ENCODE measurements around the gene NBPF15. TPM values are rescaled to one million over a fixed set of nuclear protein-coding genes. Genes with fewer than 3 reads are reported as not detected.
"Not testable (repeated sequence)": the region's sequence is repeated elsewhere in the genome, so short reads cannot be mapped to it uniquely, and the experiment has no call there.

NBPF15 gene
- total RNA-seq, 1 donor from 2014 or later: 39.1 TPM

DNA sequence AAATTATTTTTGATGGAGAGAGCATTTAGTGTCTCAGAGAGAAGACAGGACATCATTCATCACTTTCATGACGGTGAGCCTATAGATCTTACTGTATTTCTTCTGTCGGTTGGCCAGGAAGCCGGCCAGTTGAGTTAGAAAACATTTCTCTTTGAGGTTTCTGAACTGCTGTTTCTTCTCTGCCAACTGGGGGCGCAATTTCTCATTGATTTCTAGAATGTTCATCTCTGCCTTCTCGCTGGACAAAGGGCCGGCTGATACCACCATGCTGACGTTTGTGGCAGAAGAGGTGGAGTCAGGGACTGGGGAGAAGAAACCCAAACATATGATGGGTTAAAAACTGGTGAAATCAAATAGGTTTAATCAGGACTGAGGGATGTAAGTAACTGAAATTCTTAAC lies 21.7 kb downstream of the NBPF15 start:
- peak; percentile 14 for DNase-seq
- not testable (repeated sequence) for H3K27ac Mint-ChIP-seq (ENCODE audit: unreplicated experiment); H3K27me3 Mint-ChIP-seq (ENCODE audit: unreplicated experiment); H3K9me3 Mint-ChIP-seq (ENCODE audit: unreplicated experiment); H3K4me1 Mint-ChIP-seq (ENCODE audit: low read depth, unreplicated experiment); H3K4me3 Mint-ChIP-seq (ENCODE audit: unreplicated experiment); H3K36me3 Mint-ChIP-seq (ENCODE audit: unreplicated experiment)

DNA sequence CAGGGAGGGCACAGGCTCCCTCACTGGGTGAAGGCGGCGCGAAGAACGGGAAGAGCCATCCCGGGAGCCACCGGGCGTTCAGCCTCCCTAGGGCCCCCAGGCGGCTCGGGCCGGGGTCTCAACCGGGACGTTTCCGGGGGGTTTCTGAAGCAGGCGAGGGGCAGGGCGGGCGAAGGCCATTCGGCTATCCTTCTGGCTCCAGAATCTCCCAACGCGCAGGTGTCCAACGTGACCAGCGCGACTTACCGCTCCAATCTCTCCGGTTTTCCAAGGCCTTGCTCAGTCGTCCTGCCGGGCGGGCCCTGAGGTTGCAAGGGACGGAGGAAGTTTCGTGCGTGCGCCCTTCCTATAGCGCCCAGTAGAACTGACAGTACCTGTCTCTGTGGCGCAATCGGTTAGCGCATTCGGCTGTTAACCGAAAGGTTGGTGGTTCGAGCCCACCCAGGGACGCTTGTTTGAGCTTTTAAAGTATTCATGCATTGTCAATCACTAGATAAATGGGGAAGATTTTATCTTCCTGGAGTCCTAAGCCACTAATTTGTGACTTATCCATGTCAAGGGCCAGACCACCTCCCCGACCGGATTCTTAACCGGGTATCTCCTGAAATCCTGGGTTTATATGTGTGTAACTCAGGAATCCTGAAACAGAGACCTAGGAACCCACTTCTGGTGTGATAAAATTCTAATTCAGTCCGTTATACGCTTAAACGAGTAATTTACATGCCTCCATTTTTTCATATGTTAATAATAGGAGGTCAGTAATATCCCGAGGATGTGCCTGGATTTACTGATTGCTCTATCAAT lies 42.4 kb downstream of the NBPF15 start:
- not testable (repeated sequence) for H3K4me1 Mint-ChIP-seq (ENCODE audit: low read depth, unreplicated experiment); H3K36me3 Mint-ChIP-seq (ENCODE audit: unreplicated experiment); H3K9me3 Mint-ChIP-seq (ENCODE audit: unreplicated experiment); H3K27me3 Mint-ChIP-seq (ENCODE audit: unreplicated experiment)
- Mint-ChIP-seq H3K4me3 (ENCODE audit: unreplicated experiment) (peak overlapping the region; percentile 88), H3K27ac (ENCODE audit: unreplicated experiment) (peak overlapping the region; percentile 83)
- DNase-seq: peak; percentile 52

DNA sequence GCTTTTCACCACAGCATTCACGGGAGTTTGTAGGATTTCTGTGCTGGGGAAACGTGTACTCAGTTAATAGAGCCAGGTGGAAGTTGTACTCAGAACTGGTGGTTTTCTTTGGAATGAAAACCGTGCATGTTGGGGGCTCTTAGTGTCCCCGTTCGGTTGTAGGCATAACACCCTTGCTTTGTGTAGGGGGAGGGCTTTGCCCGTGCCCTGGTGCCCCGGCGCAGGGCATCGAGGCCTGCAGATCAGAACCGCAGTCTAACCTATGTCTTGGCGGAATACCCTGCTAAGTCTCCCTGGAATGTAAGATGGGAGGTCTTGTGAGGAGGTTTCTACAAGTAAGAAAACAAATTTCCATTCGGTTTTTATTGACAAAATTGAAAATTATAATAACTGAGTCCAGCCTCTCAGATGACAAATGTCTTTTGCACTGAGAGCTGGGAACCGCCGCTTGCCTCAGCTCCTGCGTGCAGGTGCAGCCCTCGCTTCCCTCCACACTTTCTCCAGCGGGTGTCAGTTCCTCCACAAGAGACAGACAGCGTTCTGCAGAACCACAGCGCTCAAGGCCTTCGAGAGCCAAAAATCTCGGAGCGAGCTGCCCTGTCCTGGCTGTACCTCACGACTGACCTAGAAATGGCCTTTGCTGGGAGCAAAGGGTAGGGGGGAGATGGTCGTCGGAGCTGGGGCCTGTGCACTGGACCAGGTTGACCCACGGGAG lies 47.9 kb downstream of the NBPF15 start:
- H3K27me3 Mint-ChIP-seq (ENCODE audit: unreplicated experiment); H3K36me3 Mint-ChIP-seq (ENCODE audit: unreplicated experiment); DNase-seq; H3K4me1 Mint-ChIP-seq (ENCODE audit: low read depth, unreplicated experiment): not testable (repeated sequence)
- H3K27ac Mint-ChIP-seq (ENCODE audit: unreplicated experiment): peak overlapping the region; percentile 96
- H3K4me3 Mint-ChIP-seq (ENCODE audit: unreplicated experiment): peak overlapping the region; percentile 95
- H3K9me3 Mint-ChIP-seq (ENCODE audit: unreplicated experiment): peaks cover 10% of the 10 kb centered on the region

DNA sequence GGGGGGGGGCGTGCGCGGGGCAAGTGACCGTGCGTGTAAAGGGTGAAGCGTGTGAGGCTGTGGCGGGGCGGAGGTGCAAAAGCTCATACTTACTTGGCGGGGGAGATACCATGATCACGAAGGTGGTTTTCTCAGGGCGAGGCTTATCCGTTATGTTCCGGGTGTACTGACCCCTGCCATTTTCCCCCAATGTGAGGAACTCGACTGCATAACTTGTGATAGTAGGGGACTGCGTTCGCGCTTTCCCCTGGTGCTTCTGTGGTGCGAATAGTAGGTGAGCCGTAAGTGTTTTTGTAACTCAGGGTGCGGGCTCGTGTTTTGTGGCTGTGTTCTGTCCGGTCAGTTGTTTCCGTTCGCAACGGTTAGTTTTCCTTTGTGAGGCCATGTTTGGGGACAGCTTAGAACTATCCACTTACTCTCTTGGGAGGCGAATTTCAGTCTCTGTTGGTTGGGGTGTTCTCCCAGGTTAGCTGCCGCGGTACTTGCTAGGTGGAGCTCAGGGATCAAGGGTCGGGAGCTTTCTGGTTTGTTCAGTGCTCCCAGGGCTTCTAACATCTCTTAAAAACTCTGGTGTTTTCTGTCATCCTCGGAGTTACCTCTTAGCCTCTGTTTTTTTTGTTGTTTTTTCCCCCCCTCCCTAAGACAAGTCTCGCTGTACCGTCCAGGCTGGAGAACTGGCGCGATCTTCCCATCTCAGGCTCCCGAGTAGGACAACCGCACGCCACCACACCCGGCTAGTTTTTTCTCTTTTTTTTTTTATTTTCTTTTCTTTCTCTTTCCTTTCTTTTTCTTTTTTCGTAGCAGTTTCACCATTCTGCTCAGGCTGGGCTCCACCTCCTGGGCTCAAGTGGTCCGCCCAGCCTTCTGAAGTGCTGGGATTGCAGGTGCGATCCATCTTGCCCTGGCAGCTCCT lies 48.7 kb downstream of the NBPF15 start:
- H3K9me3 Mint-ChIP-seq (ENCODE audit: unreplicated experiment): peaks cover 10% of the 10 kb centered on the region
- H3K36me3 Mint-ChIP-seq (ENCODE audit: unreplicated experiment); H3K4me1 Mint-ChIP-seq (ENCODE audit: low read depth, unreplicated experiment); H3K27me3 Mint-ChIP-seq (ENCODE audit: unreplicated experiment): not testable (repeated sequence)
- peak; percentile 73 for DNase-seq
- peak overlapping the region; percentile 95 for H3K4me3 Mint-ChIP-seq (ENCODE audit: unreplicated experiment)
- peak overlapping the region; percentile 96 for H3K27ac Mint-ChIP-seq (ENCODE audit: unreplicated experiment)

DNA sequence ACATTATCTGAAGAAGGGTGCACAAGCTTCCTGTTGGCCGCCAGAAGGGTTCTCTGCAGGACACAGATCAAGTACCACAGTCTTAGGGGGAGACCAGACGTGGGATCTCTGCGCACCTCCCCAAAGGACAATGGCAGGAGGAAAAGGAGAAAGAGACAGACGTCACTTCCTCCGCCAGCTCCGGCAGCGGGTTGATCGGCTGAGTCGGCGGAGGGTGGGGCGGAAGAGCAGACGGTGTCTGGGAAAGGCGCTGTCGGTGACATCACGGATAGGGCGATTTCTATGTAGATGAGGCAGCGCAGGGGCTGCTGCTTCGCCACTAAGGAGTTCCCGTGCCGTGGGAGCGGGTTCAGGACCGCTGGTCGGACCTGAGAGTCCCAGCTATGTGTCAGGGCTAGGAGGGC lies 49.4 kb downstream of the NBPF15 start:
- H3K4me1 Mint-ChIP-seq (ENCODE audit: low read depth, unreplicated experiment); H3K36me3 Mint-ChIP-seq (ENCODE audit: unreplicated experiment); H3K27me3 Mint-ChIP-seq (ENCODE audit: unreplicated experiment): not testable (repeated sequence)
- DNase-seq: peak; percentile 76
- Mint-ChIP-seq H3K9me3 (ENCODE audit: unreplicated experiment) (peaks cover 10% of the 10 kb centered on the region), H3K4me3 (ENCODE audit: unreplicated experiment) (peak overlapping the region; percentile 77), H3K27ac (ENCODE audit: unreplicated experiment) (peak overlapping the region; percentile 96)

DNA sequence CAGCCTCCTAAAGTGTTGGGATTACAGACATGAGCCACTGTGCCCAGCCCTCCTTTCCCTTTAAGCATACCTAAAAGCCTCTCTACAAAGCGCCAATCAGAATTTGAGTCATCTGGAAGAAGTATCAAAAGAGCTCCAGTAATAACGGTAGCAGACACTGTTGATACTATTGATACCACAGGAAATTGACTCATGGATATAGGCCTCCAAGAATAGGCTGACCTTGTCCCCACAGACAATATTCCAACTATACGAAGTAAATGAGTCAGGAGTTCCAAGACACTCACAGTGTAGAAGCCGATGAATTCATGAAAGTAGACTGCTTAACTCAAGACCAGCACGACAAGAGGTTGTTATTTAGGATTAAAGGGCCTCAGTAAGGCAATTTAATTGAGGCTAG lies 58.7 kb downstream of the NBPF15 start:
- H3K27ac Mint-ChIP-seq (ENCODE audit: unreplicated experiment); H3K4me3 Mint-ChIP-seq (ENCODE audit: unreplicated experiment); H3K36me3 Mint-ChIP-seq (ENCODE audit: unreplicated experiment); H3K4me1 Mint-ChIP-seq (ENCODE audit: low read depth, unreplicated experiment); DNase-seq; H3K9me3 Mint-ChIP-seq (ENCODE audit: unreplicated experiment); H3K27me3 Mint-ChIP-seq (ENCODE audit: unreplicated experiment): not testable (repeated sequence)

DNA sequence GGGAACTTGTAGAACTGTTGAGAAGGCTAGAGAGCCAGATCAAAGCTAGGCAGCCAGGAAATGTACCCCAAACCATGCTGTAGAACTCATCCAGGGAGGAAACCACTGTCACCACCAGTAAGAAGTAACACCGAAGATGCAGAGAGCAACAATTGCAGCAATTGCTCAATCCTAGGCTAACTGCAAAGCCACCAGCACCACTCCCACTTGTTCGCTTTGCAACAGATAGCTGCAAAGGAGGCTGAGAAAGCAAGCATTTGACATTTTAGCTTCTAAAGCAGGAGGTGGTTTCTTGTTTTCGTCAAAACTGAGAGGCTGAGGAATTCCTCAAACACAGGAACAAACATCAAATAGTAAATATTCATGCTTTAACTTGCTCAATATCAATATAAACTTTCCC lies 89.8 kb downstream of the NBPF15 start:
- H3K4me1 Mint-ChIP-seq (ENCODE audit: low read depth, unreplicated experiment); H3K27me3 Mint-ChIP-seq (ENCODE audit: unreplicated experiment); DNase-seq; H3K27ac Mint-ChIP-seq (ENCODE audit: unreplicated experiment); H3K9me3 Mint-ChIP-seq (ENCODE audit: unreplicated experiment); H3K36me3 Mint-ChIP-seq (ENCODE audit: unreplicated experiment); H3K4me3 Mint-ChIP-seq (ENCODE audit: unreplicated experiment): not testable (repeated sequence)

Other genes starting within 250 kb of the NBPF15 start
- not detected for gene PPIAL4E, start 88.0 kb downstream of the NBPF15 start, total RNA-seq (ENCODE audit: unreplicated experiment)
- not detected for gene PPIAL4F, start 131.2 kb upstream of the NBPF15 start, total RNA-seq (ENCODE audit: unreplicated experiment)